Measurements from ENCODE around the gene RASSF8.

RASSF8 gene

DNA sequence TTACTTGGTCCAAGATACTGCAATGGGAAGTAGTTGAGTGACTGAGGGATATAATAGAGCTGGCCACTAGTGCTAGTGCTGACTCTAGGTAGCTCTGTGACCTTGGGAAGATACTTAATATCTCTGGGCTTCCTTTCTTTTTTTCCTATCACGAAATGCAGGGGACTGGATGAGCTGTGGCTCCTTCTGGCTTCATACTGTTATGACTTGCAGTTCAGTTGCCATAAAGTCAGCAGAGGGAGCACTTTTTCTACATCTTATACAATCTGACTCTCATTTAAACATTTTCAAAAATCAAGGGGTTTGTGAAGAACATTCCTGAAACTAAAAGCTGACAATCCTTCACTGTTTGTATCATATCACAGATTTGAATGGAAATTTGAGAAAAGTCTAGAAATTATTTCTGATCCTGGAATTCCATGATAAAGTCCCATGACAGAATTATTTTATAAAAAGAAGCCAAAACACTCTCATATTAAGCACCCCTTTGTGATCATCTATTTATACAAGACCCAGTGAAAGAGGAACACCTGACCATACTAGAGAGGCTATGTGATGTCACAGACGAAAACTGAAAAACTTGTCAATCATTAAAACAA, 161.0 kb downstream of the RASSF8 start:
- Mint-ChIP-seq H3K4me3 (no peak overlapping the region), H3K36me3 (ENCODE audit: low read depth) (no peaks in the 10 kb centered on the region), H3K9me3 (no peaks in the 10 kb centered on the region), H3K27ac (no peak overlapping the region), H3K4me1 (peaks cover 16% of the 10 kb centered on the region), H3K27me3 (peaks cover 70% of the 10 kb centered on the region)
- DNase-seq (no peak), ATAC-seq (no peak)

DNA sequence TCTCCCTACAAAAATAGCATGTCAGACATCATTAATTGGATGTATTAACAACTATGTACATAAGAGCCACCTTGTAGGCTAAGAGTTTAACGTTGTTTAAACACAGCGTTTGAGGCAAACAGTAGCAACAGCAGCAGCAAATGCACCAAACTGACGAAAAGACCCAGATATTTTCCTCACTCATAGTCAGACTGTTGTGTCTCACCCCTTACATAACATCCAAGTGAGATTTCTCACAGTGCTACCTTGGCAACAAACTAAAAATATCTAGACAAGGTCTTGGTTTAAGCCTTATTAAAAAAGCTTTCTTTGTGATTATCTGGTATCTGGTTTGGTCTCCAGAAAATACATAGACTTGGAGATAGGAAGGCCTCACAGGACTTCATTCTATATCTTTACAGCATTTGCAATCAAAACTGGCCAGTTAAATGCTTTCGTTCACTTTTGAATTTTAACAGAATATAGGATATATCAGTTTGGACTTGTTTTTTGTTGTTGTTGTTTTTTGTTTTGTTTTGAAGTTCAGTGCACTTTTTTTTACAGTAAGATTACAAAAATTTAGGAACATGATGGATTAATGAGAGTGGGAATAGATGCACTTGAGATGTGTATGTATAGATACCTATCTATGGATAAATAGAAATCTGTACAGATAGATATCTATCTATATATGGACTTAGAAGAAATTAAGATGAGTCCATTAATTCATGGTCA, 162.2 kb downstream of the RASSF8 start:
- peaks cover 74% of the 10 kb centered on the region for H3K27me3 Mint-ChIP-seq
- peaks cover 22% of the 10 kb centered on the region for H3K4me1 Mint-ChIP-seq
- DNase-seq (no peak), ATAC-seq (no peak)
- H3K9me3 Mint-ChIP-seq: no peaks in the 10 kb centered on the region
- no peaks in the 10 kb centered on the region for H3K36me3 Mint-ChIP-seq (ENCODE audit: low read depth)
- peak overlapping the region; percentile 33 for H3K4me3 Mint-ChIP-seq
- H3K27ac Mint-ChIP-seq: no peak overlapping the region

DNA sequence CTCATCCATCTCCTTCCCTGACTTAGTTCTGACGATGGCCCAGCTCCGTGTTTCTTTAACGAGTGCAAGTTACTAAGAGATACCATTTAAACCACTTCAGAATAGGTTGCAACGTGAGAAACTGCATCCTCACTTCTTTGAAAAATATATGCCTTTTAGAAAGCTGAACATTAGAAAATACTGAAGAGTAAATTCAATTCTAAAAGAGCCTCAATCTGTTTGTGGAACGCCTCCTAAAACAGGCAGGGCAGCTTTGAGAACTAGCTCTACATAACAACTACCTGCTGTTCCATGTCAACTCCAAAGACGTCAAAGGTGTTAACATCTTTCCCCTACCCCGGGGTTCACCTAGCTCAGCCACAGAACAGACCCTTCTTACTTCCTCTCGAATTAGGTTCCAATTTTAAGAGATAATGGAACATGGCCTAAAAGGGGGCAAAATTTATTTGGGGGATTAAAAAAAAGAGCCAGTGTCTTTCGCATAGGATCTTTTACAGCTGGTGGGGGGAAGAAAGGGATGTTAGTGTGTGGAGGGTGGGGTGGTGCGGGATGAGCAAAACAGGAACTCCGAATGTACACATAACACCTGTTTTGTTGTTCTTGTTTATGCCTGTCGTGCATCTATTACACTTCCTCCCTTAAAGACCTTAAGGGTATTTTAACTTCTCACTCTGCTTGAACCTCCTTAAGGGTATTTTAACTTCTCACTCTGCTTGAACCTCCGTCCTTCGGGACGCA, 163.0 kb downstream of the RASSF8 start:
- no peak for DNase-seq
- Mint-ChIP-seq H3K36me3 (ENCODE audit: low read depth) (no peaks in the 10 kb centered on the region), H3K9me3 (no peaks in the 10 kb centered on the region), H3K27me3 (peaks cover 76% of the 10 kb centered on the region), H3K4me3 (peak overlapping the region; percentile 33), H3K27ac (no peak overlapping the region), H3K4me1 (peaks cover 22% of the 10 kb centered on the region)
- no peak for ATAC-seq

DNA sequence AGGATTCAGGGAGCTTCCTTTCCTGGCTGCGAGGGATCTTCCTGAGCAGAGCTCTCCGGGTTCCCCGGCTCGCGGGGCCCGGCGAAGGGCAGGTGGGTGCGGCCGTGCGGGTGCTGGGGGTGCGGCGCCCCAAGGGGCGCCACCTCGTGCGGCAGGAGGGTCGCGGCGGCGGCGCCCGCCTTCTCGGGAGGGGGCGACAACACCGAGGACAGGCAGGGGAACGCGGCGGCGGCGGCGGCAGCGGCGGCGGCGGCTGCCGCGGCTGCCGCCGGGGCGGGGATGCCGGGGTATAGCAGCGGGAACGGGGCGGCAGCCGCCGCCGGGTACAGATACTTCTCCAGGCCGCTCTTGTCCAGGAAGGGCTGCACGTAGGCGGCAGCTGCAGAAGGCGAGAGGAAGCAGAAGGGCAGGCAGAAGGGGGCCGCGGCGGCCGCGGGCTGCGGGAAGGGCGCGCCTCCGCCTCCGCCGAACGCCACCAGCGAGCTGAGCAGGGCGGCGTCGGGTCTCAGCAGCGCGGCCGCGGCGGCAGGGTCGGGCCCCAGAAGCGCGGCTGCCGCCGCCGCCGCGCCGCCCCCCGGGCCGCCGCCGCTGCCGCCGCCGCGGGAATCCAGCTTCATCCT, 163.7 kb downstream of the RASSF8 start:
- Mint-ChIP-seq H3K9me3 (no peaks in the 10 kb centered on the region), H3K36me3 (ENCODE audit: low read depth) (no peaks in the 10 kb centered on the region), H3K4me1 (peaks cover 22% of the 10 kb centered on the region), H3K4me3 (peak overlapping the region; percentile 33), H3K27ac (no peak overlapping the region), H3K27me3 (peaks cover 76% of the 10 kb centered on the region)
- ATAC-seq (peak; percentile 29), DNase-seq (peak; percentile 37)

DNA sequence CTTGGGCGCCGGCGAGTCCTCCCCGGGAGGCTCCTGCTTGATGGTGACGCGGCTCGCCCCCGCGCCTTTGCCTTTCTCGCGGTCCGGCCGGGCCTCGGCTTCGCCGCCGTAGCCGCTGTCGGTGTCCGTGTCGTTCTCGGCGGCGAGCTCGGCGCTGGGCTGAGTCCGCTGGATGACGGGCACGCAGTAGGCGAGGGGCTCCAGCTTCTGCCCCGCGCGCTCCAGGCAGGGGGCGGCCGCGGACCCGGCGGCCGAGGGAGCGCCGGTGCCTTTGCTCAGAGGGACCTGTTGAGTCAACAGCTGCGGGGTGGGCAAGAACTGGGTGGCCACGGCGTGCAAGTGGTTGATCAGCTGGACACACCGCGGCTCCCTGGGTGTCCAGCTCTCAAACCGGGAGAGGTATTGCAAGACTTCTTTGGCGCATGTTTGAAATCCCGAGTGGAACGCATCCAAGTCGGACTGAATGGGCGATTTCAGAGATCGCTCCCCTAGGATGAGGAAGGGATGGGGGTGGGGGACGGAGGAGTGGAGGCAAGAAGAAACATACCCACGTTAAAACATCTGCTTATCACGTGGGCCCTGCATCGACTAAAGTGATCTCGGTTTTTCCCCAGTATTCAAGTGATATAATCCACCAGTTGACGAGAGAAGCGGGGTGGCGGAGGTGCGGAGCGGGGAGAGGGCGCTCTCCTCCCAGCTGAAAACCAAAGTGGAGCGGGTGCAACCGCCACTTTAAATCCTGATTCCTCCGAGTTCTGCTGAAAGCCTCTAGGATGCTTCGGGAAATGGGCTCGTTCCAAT, 164.4 kb downstream of the RASSF8 start:
- peak overlapping the region; percentile 74 for H3K4me3 Mint-ChIP-seq
- ATAC-seq: no peak
- H3K36me3 Mint-ChIP-seq (ENCODE audit: low read depth): no peaks in the 10 kb centered on the region
- peaks cover 25% of the 10 kb centered on the region for H3K4me1 Mint-ChIP-seq
- DNase-seq: peak; percentile 40
- H3K27ac Mint-ChIP-seq: no peak overlapping the region
- no peaks in the 10 kb centered on the region for H3K9me3 Mint-ChIP-seq
- peaks cover 79% of the 10 kb centered on the region for H3K27me3 Mint-ChIP-seq

DNA sequence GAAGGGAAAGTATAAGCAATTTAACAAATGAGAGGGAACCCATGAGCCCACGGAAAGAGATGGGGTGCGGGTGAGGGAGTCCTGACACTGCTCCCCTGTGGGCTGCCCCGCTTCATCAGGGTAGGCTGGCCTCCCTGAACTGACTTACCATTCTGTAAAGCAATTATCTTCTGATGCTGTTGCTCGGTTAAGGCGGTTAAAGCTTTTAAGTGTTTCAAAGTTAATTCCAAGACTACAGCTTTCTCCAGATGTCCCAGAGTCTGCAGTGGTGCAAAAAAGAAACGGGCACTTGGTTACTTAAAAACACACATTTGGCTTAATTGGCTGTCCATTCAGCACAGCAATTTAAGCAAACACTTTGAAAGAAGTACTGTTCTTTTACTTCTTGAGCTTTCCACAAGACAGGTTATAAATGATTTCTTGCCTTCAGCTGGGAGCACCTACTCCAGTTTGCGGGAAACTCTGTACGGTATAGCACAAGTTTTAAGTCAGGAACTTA, 165.0 kb downstream of the RASSF8 start:
- DNase-seq (no peak), ATAC-seq (no peak)
- no peaks in the 10 kb centered on the region for H3K36me3 Mint-ChIP-seq (ENCODE audit: low read depth)
- peaks cover 25% of the 10 kb centered on the region for H3K4me1 Mint-ChIP-seq
- no peaks in the 10 kb centered on the region for H3K9me3 Mint-ChIP-seq
- no peak overlapping the region for H3K27ac Mint-ChIP-seq
- peaks cover 80% of the 10 kb centered on the region for H3K27me3 Mint-ChIP-seq
- H3K4me3 Mint-ChIP-seq: peak overlapping the region; percentile 74

DNA sequence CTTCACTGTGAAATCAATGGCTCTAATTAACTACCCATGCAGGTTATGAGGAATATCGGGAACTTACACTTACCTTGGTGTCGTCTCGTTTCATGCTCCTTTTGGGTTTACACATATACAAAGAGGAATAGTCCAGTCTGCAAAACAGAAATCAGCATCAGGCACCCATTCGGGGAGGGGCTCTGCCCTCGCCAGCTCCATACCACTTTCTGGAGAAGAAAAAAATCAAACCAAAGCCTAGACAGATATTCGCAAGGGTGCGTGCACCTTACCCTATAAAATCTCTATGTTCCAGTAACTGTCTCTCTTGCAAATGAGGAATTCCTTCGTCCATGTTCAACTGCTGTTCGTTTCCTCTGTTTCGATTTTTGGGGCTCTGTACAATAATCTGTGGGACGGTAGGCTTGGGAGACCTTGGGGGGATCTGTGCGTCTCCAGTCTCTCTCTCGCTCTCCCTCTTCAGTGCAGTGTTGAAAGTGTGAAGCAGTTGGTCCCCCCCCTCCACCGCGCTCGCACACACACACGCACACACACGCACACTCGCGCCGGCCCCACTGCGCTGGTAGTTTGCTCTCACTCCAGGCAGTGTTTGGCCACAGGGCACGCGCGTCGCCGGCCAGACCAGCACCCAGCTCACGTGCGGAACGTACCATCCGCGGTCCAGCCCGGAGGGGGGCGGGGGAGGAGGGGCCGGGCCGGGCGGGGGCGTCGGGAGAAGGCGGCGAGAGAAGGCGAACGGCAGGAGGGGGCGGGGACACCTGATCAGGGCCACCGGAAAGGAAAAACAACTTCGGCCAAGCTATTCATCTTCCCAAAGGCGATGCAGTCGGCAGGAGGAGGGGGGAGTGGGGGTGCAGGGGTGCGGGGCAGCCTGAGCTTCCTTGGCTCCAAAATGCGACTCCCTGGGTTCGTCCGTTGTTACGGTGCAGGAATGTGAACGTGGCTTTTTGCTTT, 166.2 kb downstream of the RASSF8 start, which contains the start of gene BHLHE41:
BHLHE41 (minus strand) TSS at position 592 of the 954 bp plus-strand sequence; CDS start at position 334, 258 bp downstream.
- H3K4me1 Mint-ChIP-seq: peaks cover 25% of the 10 kb centered on the region
- no peak for DNase-seq
- peak within 1 kb of the TSS; percentile 81 for H3K4me3 Mint-ChIP-seq
- no peak within 1 kb of the TSS for H3K27ac Mint-ChIP-seq
- H3K27me3 Mint-ChIP-seq: peaks cover 79% of the 10 kb centered on the region
- no peaks in the 10 kb centered on the region for H3K9me3 Mint-ChIP-seq
- H3K36me3 Mint-ChIP-seq (ENCODE audit: low read depth): no peaks in the 10 kb centered on the region
- ATAC-seq: no peak

DNA sequence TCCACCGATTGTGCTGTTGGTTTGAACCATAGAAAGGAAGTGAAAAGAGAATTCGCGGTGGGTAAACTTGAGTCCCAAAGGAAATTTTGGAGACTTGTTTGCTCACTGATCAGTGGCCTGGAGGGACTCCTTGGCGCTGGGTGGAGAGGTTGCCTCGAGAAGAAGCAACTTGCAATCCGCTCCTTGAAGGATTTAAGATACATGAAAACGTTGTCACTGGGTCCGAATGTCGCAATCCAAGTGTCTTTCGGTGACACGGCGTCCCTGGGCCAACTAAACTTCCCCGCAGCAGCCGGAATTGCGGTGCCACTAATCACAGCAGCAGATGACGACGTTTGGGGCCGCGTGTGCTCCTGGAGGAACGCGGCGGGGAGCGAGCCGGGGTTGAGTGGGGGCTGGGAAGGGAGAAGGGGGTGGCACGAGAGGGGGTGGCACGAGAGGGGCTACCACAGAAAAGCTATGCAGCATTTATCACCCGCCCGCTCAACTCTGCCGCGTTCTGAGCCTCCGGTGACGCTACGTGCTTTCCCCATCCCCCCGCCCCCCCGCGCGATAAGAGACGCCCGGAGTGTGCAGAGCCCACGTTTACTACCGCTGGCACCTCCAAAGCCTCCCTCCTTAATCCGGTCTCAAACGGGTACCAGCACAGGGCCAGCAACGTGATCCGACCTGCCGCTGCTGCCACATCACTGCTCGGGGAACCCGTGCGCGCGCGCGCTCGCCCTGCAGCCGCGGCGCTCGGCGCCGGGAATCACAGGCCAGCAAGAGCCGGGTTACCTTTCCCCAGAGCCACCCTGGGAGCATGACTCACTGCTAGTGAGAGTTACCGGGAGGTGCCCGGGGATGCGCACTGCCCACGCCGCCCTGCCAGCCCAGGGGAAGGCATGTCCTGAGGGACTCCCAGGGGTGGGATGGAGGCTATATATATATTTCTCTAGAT, 167.2 kb downstream of the RASSF8 start:
- peaks cover 80% of the 10 kb centered on the region for H3K27me3 Mint-ChIP-seq
- peak overlapping the region; percentile 81 for H3K4me3 Mint-ChIP-seq
- peak; percentile 63 for ATAC-seq
- no peak overlapping the region for H3K27ac Mint-ChIP-seq
- DNase-seq: peak; percentile 57
- H3K4me1 Mint-ChIP-seq: peaks cover 25% of the 10 kb centered on the region
- H3K9me3 Mint-ChIP-seq: no peaks in the 10 kb centered on the region
- H3K36me3 Mint-ChIP-seq (ENCODE audit: low read depth): no peaks in the 10 kb centered on the region

DNA sequence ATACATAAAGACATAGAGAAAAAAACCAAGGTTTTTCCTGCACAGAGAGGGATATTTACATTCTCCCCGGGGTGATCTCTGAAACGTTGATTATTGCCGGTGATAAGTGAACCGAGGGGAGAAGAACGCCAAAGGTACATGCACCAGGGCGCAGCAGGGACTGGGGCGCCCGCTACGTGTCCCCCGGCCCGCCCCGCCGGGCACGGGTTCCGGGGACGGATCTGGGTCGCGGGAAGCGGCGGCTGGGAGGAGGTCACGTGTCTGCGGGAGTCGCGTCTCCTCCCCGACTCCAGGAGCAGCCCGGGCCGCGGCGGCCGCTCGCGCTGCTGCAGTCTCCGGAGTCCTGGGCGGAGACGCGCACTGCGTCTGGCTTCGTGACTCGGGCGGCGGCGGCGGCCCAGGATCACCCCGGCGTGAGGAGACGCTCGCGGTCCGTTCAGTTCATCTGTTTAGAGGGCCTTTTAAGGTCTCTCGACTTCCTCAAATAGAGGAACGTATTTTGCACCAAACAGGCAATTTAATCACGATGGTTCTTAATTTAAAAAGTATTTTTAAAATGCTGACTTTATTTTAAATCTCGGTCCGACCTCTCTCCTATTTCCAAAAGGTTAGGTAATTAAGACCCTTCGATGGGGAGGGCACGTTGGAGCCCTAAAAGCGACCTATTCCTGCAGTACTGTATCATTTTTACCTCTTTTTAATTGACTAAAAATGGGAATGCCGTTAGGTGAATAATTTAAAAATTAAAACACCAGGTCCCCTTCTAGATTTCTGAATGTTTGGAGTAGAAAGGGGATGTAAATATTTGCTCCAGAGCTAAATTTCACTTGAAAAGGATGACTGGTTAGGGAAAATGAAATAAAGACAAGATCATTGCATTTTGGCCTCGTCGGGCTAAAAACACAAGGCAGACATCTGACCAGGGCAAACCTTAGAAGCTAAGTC, 168.1 kb downstream of the RASSF8 start:
- Mint-ChIP-seq H3K27me3 (peaks cover 71% of the 10 kb centered on the region), H3K4me3 (peak overlapping the region; percentile 81), H3K4me1 (peaks cover 25% of the 10 kb centered on the region), H3K9me3 (no peaks in the 10 kb centered on the region), H3K36me3 (ENCODE audit: low read depth) (no peaks in the 10 kb centered on the region), H3K27ac (no peak overlapping the region)
- ATAC-seq (peak; percentile 53), DNase-seq (peak; percentile 57)

DNA sequence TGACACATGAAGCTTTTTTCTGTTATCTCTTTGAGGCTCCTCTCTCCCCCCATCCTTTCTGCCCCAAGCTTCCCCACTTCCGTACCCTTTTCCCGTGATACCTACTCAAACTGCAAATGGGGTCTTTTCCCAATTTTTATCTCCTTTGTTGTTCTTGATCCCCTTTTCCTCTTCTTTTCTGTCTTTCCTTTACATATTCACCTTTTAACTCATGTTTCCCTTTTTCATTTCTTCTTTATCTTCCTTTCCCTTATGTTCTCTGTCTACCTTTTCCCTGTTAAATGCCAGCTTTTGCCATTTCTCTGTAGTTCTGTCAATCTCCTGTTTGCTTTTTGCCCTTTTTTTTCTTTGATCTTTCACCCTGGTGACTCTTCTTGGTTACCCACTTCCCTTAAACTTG, 168.9 kb downstream of the RASSF8 start:
- Mint-ChIP-seq H3K4me3 (peak overlapping the region; percentile 30), H3K36me3 (ENCODE audit: low read depth) (no peaks in the 10 kb centered on the region), H3K27ac (no peak overlapping the region), H3K9me3 (no peaks in the 10 kb centered on the region), H3K27me3 (peaks cover 69% of the 10 kb centered on the region), H3K4me1 (peaks cover 25% of the 10 kb centered on the region)
- DNase-seq (no peak), ATAC-seq (no peak)

DNA sequence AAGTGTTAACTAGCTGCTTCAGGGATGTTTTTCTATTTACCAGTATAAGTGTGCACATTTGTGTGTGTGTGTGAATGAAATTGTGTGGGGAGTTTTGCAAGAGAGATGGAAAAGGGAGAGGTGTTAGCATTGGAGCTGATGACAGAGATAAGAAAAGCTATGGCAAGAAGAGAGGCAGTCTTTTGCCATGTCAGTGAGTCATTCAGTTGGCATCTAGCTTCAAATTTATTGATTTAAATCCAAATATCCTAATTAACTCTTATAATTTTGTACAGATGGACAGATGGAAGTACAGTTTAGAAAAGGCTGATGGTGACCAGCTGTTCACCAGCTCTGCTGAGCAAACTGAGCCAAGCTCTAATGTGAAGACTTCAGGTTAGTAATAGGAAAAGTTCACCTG, 169.7 kb downstream of the RASSF8 start:
- ATAC-seq: no peak
- no peak for DNase-seq
- Mint-ChIP-seq H3K27me3 (peaks cover 70% of the 10 kb centered on the region), H3K4me1 (peaks cover 21% of the 10 kb centered on the region), H3K36me3 (ENCODE audit: low read depth) (no peaks in the 10 kb centered on the region), H3K9me3 (no peaks in the 10 kb centered on the region), H3K4me3 (no peak overlapping the region), H3K27ac (no peak overlapping the region)

Data from activated naive CD8-positive, alpha-beta T cell treated with anti-CD3 and anti-CD28 coated beads, Interleukin-2, amount 50 U/mL, for 24 hours (primary cell).